GM18519 (cell line): Measurements from ENCODE around the gene RAP1GAP2.
"Not testable (repeated sequence)": the region's sequence is repeated elsewhere in the genome, so short reads cannot be mapped to it uniquely, and the experiment has no call there.

Experiments
- ATAC-seq: cut with Tn5 transposase; IDR thresholded peaks from one replicate; pipeline ENCODE4 v1.9.1; 2021; ENCODE audit warnings: mild to moderate bottlenecking, moderate library complexity; ENCODE audit not compliant: unreplicated experiment, low FRiP score

Gene RAP1GAP2

GRCh38 chr17:3033741-3034577 is 237.7 kb downstream of the RAP1GAP2 start:
- ATAC-seq: no peak

- ATAC-seq: no peak
Measured at GRCh38 chr17:3034578-3034920, 238.3 kb downstream of the RAP1GAP2 start.

GRCh38 chr17:3035256-3035967 is 239.2 kb downstream of the RAP1GAP2 start:
- ATAC-seq: no peak

GRCh38 chr17:3035968-3036280 is 239.7 kb downstream of the RAP1GAP2 start:
- no peak for ATAC-seq

GRCh38 chr17:3036800-3037199 is 240.6 kb downstream of the RAP1GAP2 start:
- ATAC-seq: no peak

GRCh38 chr17:3037259-3037658 is 241.0 kb downstream of the RAP1GAP2 start:
- ATAC-seq: no peak

- ATAC-seq: no peak
Measured at GRCh38 chr17:3038941-3039340, 242.7 kb downstream of the RAP1GAP2 start.

GRCh38 chr17:3039736-3040135 is 243.5 kb downstream of the RAP1GAP2 start:
- ATAC-seq: no peak

GRCh38 chr17:3040882-3041281 is 244.6 kb downstream of the RAP1GAP2 start:
- no peak for ATAC-seq

- no peak for ATAC-seq
Measured at GRCh38 chr17:3043737-3044365, 247.6 kb downstream of the RAP1GAP2 start.

- no peak for ATAC-seq
Measured at GRCh38 chr17:3046753-3047152, 250.5 kb downstream of the RAP1GAP2 start.

- peak; percentile 93 for ATAC-seq
Measured at GRCh38 chr17:3048727-3049471, 252.7 kb downstream of the RAP1GAP2 start.

- ATAC-seq: no peak
Measured at GRCh38 chr17:3049705-3050295, 253.6 kb downstream of the RAP1GAP2 start.

- not testable (repeated sequence) for ATAC-seq
Measured at GRCh38 chr17:3054868-3055267, 258.6 kb downstream of the RAP1GAP2 start.

- not testable (repeated sequence) for ATAC-seq
Measured at GRCh38 chr17:3062824-3063377, 266.7 kb downstream of the RAP1GAP2 start.

GRCh38 chr17:3063507-3063906 is 267.3 kb downstream of the RAP1GAP2 start, which contains the start of gene OR1D5:
OR1D5 (minus strand) TSS chr17:3063607; CDS start chr17:3063607, 0 bp downstream.
- not testable (repeated sequence) for ATAC-seq

GRCh38 chr17:3065192-3065591 is 269.0 kb downstream of the RAP1GAP2 start:
- ATAC-seq: not testable (repeated sequence)

GRCh38 chr17:3073850-3074249 is 277.6 kb downstream of the RAP1GAP2 start:
- not testable (repeated sequence) for ATAC-seq
